GM21717 (cell line): ENCODE results near the gene C5.

Experiments
- ATAC-seq: cut with Tn5 transposase; IDR thresholded peaks from one replicate; pipeline ENCODE4 v1.9.1; 2021; ENCODE audit warnings: mild to moderate bottlenecking, moderate library complexity; ENCODE audit not compliant: unreplicated experiment

C5 gene

DNA sequence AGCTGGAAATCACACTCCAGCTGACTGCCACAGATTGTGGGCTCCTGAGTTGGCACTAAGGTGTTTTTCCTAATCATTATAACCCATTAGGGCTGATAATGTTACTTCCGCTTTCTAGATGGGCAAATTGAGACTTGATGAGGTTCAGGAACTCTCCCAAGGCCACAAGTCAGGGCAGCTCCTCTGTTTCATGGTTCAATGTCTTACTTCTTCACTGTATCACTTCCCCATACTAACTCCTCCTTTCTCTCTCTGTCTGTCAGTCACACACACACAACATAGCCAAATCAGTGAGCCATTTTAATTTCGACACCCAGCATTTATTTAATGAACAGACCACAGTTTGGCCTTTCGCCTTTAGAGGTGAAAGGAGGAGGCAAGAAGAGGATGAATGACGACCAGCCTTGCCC is 105.6 kb downstream of the C5 start:
- peak; percentile 98 for ATAC-seq

- no peak for ATAC-seq
Measured at GRCh38 chr9:120942186-120943001, 107.7 kb downstream of the C5 start.

DNA sequence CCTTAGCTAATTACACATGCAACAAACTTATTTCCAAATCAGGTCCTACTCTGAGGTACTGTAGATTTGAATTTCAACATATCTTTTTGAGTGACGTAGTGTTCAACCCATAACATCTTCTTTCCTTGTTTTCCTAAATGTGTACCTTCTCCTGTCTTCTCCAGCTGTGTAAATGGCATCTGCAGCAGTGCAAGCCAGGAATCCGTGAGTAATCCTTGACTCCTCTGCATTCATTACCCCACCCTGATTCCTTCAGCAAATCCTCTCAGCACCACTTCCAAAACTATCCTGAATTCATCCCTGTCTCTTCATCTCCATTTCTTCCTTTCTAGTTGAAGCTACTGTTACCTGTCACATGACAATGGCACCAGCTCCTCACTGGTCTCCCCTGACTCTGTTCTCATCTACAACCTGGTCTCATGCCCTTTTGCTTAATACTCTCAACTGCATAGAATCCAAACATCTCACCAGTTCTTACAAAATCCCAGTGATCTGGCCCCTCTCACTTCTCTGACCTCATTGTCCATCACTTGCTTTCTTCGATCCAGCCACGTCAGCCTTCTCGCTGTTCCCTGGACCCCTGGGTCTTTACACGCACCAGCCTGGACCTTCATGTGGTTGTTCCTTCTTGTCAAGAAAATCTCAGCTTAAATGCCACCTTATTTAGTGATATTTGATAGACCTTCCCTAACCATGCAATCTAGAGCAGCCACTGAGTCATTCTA is 108.9 kb downstream of the C5 start:
- ATAC-seq: no peak

DNA sequence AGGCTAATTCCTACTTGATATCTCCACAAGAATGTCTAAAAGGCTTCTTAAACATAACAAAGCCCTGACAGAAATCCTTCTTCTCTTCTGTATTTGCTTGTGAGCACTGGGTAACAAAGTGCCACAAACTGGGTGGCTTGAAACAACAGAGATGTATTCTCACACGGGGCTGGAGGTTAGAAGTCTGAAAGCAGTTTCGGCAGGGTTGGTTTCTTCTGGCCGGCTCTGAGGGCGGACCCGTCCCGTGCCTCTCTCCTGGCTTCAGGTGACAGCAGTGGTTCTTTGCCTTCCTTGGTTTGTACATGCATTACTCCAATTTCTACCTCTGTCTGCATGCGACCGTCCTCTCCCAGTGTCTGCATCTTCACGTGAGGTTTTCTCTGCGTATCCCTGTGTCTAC is 109.5 kb downstream of the C5 start:
- ATAC-seq: no peak

GRCh38 chr9:120938851-120939250 is 111.2 kb downstream of the C5 start:
- ATAC-seq: no peak

- no peak for ATAC-seq
Measured at GRCh38 chr9:120937596-120937995, 112.5 kb downstream of the C5 start.

- no peak for ATAC-seq
Measured at GRCh38 chr9:120937127-120937526, 112.9 kb downstream of the C5 start.

- no peak for ATAC-seq
Measured at GRCh38 chr9:120936764-120937122, 113.3 kb downstream of the C5 start.

GRCh38 chr9:120936011-120936763 is 113.9 kb downstream of the C5 start:
- ATAC-seq: peak; percentile 43

- ATAC-seq: no peak
Measured at GRCh38 chr9:120935383-120935857, 114.7 kb downstream of the C5 start.

DNA sequence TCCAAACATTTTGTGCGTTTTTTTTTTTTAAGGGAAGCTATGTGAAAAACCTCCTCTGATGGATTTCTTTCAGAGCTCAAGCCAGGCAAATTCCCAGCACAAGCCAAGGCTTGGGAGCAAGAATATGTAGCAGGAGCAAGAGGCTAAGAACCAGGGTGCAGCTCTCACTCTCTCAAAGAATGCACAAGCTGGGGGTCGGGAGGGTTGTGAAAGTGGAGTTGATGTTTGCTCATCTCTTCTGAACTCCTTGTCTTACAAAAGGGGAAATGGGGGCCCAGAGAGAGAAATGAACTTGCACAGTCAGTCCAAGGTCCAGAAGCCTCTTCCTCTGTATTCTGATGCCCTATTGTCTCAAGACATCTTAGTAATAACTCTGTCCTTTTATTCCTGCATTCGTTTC is 115.8 kb downstream of the C5 start:
- no peak for ATAC-seq

DNA sequence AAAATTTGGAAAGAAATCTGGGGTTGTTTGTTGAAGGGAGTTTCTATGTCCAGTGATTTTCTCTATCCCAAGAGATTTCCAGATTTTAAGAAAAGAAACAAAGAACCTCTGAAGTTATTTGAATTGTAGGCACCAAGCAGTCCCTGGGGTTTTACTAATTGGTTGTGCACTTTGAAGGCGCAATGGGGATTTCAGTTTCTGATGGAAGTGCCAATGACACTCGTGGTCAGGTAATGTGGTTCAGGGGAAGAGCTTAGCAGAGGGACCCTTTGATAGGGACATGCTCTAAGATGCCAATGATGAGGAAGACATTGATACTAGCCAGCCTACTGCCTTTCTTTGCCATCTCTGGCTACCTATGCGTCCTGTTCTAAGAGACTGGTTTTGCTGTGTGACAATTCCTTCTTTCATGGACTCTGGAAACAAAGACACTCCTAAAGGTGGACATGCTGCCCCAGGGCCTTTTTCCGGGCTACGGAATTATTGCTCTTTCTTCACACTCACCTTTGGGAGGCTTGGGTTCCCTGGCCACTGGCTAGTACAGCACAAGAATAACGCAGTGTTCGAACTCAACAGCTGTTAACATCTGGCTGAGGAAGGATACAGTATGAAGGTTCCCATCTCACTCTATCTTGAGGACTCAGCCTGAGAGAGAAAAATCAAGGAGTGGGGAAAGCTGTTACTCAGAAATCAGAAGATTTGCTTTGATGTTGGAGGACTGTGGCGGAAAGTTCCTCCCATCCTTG is 116.6 kb downstream of the C5 start:
- ATAC-seq: no peak

- no peak for ATAC-seq
Measured at GRCh38 chr9:120932086-120932823, 117.8 kb downstream of the C5 start.

DNA sequence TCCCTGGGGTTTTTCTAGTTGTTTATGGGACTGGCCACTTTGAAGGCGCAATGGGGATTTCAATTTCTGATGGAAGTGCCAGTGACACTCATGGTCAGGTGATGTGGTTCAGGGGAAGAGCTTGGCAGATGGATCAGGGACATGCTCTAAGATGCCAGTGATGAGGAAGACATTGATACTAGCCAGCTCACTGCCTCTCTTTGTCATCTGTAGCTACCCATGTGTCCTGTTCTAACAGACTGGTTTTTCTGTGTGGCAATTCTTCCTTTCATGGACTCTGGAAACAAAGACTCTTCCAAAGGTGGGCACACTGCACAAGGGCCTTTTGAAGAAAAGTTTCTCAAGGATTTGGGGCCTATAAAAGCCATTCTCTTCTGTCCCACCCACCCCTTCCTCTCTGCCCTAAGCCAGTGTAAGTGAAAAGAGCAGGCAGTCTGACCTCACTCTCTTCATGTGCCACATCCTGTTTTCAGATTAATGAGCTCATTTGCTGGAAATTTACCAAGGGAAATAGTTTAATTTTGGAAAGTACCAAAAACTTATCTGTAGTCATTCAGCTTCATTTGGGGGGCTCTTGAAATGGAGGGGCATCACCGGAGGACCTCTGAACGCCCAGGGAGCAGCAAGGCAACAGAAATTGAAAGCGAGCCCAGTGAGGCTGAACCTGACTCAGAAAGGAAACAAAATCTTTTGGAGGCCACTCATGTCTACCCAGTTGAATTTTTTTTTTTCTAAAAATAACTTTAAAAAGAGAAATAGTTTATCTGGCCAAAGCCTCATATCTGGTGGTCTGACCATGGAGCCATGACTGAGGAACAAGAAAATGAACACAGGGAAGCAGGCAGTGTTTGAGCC is 118.6 kb downstream of the C5 start:
- peak; percentile 56 for ATAC-seq

DNA sequence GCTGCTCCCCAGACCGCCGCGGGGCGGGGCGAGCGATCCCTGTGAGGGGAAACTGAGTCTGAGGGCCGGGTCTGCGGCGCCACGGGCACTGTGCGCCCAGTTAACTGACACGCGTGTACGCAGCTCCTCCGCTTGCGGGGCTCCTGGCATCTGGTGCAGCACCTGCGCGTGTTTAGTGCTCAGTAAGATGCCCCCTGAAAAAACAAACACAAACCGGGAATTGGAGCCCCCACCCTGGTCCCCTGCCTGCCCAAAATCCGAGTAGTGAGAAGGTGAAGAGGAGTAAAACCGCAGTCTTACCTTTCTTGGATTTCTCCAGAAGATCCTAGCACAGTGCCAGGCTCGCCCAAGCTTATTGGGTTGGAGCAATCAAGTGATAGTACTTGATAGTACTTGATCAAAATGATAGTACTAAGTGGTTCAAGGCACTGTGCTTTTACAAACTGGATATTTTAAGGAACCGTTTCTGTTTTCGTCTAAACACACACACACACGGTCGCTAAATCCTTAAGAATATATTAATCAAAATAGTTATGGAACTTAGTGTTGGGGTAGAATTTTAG is 120.8 kb downstream of the C5 start:
- ATAC-seq: no peak

DNA sequence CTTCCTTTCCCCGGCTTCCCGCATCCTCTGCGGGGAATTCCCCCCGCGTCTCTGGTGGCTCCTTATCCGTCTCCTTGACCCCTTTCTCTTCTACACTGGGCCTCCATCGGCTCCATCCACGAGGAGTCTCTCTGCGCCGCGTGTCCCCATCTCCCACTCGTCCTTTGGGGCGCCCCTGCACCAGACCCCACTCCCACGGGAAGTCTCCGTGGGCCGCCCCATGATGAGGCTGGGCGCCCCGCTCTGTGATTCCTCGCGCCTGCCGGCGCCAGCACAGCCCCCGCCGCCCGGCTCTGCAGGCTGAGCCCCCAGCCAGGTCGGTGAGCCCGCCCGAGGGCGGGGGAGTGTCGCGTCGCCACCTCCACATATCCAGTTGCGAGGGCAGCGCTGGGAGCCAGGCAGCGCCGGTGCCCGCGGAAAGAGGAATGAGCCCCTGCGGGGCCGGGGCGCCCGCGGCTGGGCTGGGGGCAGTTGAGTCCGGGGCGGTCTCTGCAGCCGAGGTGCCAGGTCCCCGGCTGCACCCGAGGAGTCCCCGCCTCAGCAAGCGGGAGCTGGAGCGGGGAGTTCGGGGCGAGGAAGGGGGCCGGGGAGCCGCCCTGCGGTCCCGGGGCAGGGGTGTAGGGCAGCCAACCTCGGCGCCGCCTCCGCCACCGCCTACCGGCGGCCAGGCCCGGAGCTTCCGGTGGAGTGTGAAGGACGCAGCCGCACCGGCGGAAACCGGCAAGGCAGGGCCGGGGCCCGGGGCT is 121.4 kb downstream of the C5 start:
- peak; percentile 26 for ATAC-seq

GRCh38 chr9:120928015-120928482 is 122.0 kb downstream of the C5 start:
- peak; percentile 2 for ATAC-seq
